Lung microvascular endothelial cell (primary cell): ENCODE measurements around the gene CABLES2. TPM values are rescaled to one million over a fixed set of nuclear protein-coding genes. Genes with fewer than 3 reads are reported as not detected.

ENCODE experiments used
- DNase-seq, 2 donors: peaks; one replicate each; pipeline versions ENCODE4 v3.0.0 to v3.0.0-alpha.2; 2010; ENCODE audit warnings: low read depth in 2 of 2
- total RNA-seq: library from RNA; depleted of rRNA; stranded (reverse); fragments of >200 nt; gene quantifications from 2 replicates; pipeline ENCODE4 v1.2.1, GENCODE V29; 2014

The CABLES2 gene
- total RNA-seq, 1 donor from 2014 or later, result 0.40 TPM

DNA sequence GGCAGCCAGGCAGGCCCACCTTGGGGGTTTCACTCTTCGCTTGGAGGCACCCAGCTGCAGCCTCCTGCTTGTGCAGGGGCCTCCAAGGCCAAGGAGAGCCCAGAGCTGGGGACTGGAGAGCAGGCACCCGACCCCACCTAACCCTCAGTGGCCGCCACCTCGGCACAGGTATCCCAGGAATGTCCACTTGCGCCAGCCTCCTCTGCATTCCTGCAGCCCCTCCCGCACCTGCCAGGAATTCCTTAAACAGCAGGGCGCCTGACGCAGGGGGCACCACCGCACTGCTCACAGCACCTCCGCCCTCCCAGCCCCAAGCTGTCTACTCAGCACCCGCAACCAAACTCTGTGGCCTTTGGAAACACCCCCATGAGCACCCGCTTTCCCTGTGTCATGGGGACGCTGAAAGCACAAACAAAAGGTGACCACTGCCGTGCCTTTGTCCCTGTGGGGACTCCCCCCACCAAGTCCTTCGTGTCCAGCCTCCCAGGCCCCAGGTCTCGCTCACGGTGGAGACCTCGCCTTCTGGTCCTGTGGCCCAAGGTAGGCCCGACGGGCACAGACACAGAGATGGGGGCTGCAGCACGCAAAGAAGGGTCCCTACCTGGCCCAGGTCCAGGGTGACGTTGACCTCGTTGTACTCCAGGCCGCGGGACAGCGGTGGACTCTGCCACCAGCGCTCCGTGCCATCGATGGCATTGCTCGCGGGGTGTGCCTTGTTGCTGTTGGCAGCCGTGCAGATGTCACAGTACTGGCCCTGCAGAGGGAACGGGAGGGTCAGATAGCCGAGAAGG lies 45.1 kb downstream of the CABLES2 start:
- no peak for DNase-seq

- DNase-seq, result no peak
Observed at GRCh38 chr20:62360854-62361798, 46.0 kb downstream of the CABLES2 start.

DNA sequence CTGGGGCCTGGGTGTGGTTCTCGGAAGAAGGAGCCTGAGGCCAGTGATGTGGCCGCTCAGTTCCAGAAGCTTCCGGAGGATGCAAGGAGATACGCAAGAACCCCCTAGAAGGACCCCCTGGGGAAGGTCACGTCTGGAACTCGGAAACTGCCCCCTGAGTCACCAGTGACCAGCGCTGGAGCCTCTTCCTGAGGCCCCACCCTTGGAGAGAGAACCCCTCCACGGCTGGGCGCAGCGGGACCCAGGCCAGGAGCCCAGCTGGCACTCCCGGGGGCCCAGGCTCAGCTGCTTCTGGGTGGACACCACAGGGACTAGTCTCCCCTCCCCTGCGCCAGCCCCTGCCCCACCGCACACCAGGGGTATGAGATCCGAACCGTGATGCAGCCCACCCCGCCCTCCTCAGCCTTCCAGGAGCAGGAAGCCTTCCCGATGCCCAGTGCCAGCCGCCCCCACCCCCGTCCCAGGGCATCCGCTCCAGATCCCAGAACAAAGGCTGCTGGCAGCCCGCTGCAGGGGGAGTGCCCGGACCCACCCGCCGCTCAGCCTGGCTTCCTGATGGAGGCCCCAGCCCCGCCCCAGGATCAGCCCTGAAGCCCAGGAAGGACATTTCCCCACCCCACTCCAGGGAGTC lies 47.5 kb downstream of the CABLES2 start:
- peak in 1 of 2 donors; percentile 90 for DNase-seq

GRCh38 chr20:62359043-62359490 lies 48.0 kb downstream of the CABLES2 start:
- DNase-seq, result no peak

DNA sequence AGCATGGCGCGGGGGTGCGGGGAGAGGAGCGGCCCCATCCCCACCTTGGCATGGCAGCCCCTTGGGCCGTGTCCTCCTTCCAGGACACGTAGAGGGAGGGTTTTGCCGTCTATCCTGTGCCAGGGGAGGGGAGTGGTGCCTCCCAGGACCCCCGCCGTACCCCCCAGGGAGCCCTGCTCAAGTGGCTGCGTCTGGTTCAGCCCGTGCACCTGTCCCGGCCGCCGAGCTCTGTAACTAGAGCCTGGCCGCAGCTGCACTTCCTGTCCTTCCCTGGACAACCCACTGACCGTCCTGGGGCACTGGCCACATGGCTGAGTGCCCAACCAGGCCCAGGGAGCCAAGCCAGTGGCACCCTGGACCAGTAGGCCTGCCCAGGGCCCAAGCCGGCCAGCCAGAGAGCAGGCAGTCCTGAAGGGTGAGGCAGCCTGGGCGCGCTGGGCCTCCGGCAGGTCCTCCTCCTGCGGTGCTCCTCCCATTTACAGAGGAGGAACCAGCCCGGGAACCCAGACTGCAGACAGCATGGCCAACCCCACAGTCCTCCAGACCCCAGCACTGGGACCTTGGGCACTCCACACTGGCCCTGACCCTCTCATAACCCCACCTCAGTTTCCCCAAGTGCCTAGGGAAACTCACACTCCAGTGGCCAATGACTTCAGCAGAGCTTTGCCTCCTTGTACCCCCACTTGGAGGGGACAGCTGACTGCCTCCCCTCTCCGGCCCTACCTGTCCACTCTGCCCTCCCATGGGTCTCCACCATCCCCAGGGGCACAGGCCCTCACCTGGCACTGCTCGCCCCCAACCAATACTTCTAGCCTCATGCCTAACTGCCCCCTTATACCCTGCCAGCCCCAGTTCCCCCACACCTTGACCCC lies 48.7 kb downstream of the CABLES2 start:
- peak; percentile 63 to 65 for DNase-seq

GRCh38 chr20:62357681-62358080 lies 49.4 kb downstream of the CABLES2 start:
- DNase-seq, result no peak

DNA sequence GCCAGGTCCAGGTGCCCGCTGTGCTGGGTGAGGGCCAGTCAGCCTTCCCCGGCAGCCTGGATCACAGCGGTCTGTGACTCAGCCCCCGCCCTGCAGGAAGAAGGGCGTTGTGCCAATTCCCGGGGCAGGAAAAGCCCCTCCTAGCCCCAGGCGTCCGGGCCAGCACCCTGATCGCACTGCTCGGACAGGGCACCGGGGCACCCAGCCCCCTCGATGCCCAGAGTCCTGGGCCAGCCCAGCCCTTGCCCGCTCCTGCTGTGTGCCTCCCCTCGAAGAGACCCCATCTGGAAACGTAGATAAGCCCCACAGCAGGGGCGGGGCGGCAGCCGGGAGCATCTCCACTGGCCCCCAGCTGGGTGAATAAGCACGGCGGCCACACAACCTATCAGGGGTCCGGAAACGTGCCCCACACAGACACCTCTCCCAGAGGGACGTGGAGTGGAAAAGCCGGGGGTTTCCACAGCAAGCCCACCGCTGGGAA lies 49.9 kb downstream of the CABLES2 start:
- peak; percentile 84 to 88 for DNase-seq

DNA sequence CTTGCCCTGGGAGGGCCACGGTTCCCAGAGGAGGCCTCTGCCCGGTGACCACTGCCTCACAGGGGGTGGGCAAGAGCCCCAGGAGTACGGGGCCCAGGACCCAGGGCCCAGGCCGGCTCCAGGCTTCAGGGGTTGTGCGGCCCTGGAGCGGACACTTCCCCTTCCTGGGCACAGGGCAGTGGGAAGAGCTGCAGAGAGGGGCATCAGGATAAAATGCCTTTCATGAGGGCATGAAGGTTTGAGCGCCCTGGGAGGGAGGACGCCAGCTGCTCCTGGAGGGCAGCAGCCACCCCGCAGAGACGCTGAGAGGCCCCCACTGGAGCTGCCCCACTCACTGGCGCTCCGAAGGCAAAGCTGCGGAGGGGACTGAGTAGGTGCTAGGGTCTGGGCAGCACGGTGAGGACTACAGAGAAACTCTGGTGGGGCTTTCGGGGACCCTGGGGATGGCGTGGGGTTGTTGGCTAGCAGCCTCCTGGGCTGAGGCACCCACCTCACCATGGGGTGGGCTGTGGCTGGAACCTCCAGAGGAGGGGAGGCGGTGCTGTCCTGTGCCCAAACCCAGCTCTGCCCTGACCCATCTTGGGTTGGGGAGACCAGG lies 50.4 kb downstream of the CABLES2 start:
- no peak for DNase-seq

- peak in 1 of 2 donors; percentile 35 for DNase-seq
Observed at GRCh38 chr20:62355878-62356588, 51.1 kb downstream of the CABLES2 start.

DNA sequence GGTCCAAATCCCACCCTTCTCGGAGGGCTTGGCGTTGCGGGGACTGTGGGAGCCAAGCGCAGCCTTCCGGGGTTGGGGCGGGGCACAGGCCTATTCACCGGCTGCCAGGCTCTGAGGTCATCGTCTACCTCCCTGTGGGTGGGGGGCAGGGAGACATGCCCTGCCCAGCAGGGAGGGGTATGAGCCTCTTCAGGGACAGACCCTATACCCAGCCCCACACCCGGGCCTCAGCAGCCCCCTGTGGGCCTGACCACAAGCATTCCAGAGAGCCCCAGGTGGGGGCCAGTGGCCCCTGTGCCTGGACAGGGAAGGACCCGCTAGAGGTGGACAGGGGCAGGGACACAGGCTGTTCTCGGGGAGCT lies 51.6 kb downstream of the CABLES2 start:
- DNase-seq, result peak in 1 of 2 donors; percentile 58

GRCh38 chr20:62354811-62355341 lies 52.2 kb downstream of the CABLES2 start:
- DNase-seq, result no peak

- DNase-seq, result no peak
Observed at GRCh38 chr20:62354031-62354808, 52.9 kb downstream of the CABLES2 start.

GRCh38 chr20:62353289-62354030 lies 53.6 kb downstream of the CABLES2 start:
- no peak for DNase-seq

DNA sequence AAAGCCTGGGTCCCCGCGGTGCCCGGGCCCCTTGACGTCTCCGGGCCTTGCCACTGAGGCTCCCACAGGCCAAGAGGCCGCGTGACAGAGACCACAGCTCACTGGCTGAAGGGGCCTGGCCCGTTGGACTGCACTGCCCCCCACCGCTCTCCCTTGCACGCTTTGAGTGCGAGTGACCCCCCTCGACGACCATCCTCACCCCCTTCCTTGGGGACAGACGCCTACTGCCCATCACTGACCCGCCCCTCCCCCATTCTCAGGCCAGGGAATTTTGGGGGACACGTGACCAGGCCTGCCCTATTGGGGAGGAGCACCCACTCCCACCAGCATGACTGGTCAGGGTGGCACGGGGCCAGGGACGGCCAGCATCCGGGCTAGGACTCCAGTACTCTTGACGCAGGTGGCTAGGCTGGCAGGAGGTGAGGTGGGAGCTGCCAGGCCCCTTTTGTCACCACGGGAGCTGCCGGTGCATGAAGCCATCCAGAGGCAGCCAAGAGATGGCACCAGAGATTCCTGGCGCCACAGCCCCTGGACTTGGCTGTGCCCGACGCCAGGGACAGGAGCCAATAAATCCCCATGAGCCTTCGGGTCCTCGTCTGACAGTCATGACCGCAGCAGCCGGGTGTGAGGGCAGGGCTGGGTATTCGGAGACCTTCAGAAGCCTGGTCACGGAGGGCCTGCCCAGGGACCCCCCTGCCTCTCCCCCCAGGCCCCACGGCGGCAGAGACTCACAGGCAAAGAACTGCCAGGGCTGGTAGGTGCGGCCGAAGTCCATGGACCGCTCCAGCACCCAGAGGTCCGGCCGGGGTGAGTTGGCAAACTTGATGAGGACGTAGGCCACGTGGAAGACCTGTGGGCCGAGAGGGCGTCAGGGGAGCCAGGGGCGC lies 54.4 kb downstream of the CABLES2 start:
- peak; percentile 30 to 57 for DNase-seq

GRCh38 chr20:62351469-62352401 lies 55.4 kb downstream of the CABLES2 start:
- no peak for DNase-seq
